HG02571 (cell line): ENCODE results near the gene ZNF200.
A peak's percentile ranks its signal among the peaks of the same experiment; 100 is the strongest.
"Not testable (repeated sequence)": the region's sequence is repeated elsewhere in the genome, so short reads cannot be mapped to it uniquely, and the experiment has no call there.

Source experiments
- ATAC-seq: cut with Tn5 transposase; IDR thresholded peaks from one replicate; pipeline ENCODE4 v1.9.1; 2021; ENCODE audit warnings: mild to moderate bottlenecking, moderate library complexity; ENCODE audit not compliant: unreplicated experiment

The ZNF200 gene

DNA sequence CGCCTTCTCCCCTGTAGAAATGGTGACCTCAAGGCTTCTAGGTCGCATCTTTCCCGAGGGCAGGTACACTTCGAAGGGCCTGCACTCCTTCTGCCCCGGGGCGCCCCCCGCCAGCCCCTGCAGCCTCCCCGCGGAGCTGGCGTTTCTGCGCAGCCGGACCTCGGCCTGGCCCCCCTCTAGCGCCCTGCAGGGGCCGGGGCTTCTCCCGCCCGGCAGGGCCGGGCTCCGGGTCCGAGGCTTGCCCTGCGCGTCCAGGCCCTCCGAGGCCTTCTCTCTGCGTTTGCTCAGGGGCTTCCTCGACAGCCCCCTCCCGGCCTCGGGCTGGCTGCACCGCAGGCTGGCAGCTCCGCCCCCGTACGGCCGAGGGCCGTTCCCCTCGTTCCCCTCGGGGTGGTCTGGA lies 19.4 kb upstream of the ZNF200 start:
- no peak for ATAC-seq

GRCh38 chr16:3252967-3253366 lies 18.0 kb upstream of the ZNF200 start:
- ATAC-seq: no peak

- no peak for ATAC-seq
Measured at GRCh38 chr16:3249451-3249850, 14.5 kb upstream of the ZNF200 start.

- ATAC-seq: no peak
Measured at GRCh38 chr16:3249020-3249419, 14.1 kb upstream of the ZNF200 start.

GRCh38 chr16:3248596-3248995 lies 13.6 kb upstream of the ZNF200 start:
- no peak for ATAC-seq

DNA sequence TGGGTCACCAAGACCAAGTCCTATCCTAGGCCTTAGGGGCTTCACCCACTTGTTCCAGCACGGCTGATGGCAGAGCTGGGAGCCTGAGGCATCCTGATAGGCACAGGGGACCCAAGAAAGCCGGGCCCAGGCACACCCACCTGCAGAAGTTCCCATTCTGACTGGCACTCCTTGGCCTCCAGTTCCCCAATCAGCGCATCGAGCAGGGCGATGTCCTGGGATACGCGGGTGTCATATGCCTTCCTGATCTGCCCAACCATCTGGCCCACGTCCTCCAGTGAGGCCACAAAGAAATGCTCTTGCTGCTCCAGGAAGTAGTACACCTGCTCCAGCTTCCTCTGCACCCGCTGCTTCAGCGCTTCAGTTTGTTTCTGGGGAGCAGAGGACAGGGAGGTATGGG lies 11.9 kb upstream of the ZNF200 start:
- no peak for ATAC-seq

- ATAC-seq: no peak
Measured at GRCh38 chr16:3246002-3246401, 11.0 kb upstream of the ZNF200 start.

DNA sequence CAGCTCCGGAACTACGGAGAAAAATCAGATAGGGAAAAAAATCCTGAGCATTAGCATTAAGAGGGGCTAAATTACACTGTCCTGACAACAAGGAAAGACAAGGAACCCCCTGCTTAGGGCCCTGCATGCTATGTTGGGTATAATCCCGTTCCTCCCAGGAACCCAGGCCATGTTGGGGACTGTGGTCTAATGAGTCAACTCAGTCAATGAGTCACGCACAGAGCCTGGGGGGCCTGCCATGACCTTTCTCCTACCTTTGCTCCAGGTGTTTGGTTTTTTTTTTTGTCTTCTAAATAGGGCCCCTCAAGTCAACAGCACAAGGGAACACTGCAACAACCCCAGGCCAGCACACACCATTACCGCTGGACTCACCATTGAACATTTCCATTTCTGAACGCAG lies 8.9 kb upstream of the ZNF200 start:
- no peak for ATAC-seq

GRCh38 chr16:3242709-3243108 lies 7.8 kb upstream of the ZNF200 start:
- no peak for ATAC-seq

DNA sequence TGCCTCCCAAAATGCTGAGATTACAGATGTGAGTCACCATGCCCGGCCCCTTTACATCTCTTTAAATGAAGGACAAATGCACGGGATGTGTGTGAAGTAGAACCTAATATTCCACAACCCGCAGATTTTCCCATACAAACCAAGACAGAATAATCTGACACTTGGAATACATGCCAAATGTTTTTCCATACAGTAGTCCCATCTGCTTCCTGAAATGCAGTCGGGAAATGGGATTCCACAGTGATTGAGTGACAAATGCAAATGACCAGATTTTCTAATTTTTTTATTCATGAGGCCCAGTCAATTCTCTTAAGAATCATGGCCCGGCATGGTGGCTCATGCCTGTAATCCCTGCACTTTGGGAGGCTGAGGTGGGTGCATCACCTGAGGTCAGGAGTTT lies 6.8 kb upstream of the ZNF200 start:
- no peak for ATAC-seq

GRCh38 chr16:3235856-3236669 lies 1.1 kb upstream of the ZNF200 start:
- ATAC-seq: no peak

GRCh38 chr16:3234543-3234856 lies 458 bp downstream of the ZNF200 start:
- ATAC-seq: peak; percentile 28

GRCh38 chr16:3223913-3224515 lies 10.9 kb downstream of the ZNF200 start:
- no peak for ATAC-seq

GRCh38 chr16:3220839-3221238 lies 14.1 kb downstream of the ZNF200 start:
- ATAC-seq: no peak

- ATAC-seq: no peak
Measured at GRCh38 chr16:3216263-3216640, 18.7 kb downstream of the ZNF200 start.

- ATAC-seq: no peak
Measured at GRCh38 chr16:3215601-3216262, 19.2 kb downstream of the ZNF200 start.

- no peak for ATAC-seq
Measured at GRCh38 chr16:3214904-3215600, 19.9 kb downstream of the ZNF200 start.

DNA sequence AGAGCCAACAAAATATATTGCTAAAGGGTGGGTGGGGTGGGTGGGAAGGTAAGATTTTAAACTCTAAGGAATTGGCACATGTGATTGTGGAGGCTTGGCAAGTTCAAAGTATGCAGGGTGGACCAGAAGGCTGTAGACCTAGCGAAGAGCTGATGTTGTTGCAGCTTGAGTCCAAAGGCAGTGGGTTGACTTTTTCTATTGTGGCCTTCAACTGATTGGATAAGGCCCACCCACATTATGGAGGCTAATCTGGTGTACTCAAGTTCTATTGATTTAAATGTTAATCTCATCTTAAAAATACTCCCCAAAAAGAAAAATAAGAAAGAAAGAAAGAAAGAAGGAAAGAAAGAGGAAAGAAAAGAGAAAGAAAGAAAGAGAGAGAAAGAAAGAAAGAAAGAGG lies 22.4 kb downstream of the ZNF200 start:
- ATAC-seq: no peak

DNA sequence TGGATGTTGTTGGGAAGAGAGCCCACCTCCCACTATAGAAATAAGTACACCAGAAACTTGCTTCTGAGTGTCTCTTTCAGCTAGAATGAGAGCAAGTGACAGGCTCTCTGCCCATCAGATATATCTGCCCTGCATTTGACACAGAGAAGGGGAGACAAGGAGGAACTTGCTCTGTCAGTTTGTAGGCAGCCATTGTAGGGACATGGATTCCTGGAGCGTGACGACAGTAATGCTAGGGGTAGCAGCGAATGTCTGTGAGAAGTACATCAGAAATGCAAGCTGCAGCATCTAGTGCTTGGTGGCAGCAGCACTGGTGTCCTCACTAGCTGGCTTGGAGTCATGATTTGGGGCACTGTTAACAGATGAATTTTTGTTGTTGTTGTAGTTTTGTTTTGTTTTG lies 23.0 kb downstream of the ZNF200 start:
- no peak for ATAC-seq

DNA sequence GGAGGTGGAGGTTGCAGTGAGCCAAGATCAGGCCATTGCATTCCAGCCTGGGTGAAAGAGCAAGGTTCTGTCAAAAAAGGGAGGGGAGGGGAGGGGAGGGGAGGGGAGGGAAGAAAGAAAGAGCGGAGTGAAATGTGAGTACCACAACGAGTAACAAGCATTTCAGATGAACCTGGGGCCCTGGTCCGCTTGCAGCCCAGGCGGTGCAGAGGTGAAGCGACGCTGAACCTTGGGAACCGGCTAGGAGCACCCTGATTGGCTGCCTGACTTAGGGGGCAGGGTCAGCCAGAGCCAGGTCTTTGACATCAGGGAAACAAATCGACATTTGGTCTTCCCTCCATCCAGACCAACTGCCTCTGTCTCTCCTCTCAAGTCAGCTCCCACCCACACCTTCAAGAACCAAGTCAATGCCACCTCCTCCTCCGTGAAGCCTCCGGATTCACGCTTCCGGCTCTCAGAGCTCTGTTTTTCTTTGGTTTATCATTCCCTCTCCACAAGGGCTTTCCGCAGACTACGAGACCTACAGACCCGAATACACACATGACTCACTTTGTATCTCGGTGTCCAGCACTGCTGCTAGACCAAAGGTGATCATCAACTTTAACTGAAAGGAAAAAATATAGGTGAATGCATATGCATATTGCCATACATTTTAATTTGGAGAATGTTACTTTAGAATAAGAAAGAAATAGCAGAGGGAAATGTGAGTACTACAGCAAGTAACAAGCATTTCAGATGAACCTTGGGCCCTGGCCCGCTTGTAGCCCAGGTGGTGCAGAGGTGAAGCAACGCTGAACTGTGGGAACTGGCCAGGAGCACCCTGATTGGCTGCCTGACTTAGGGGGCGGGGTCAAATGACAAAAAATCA lies 27.6 kb downstream of the ZNF200 start:
- no peak for ATAC-seq

GRCh38 chr16:3205939-3206338 lies 29.0 kb downstream of the ZNF200 start:
- ATAC-seq: not testable (repeated sequence)
